Measurements from ENCODE around the gene ARHGAP30.
A peak's percentile ranks its signal among the peaks of the same experiment; 100 is the strongest.

Gene ARHGAP30

GRCh38 chr1:160999376-160999775 lies 70.3 kb downstream of the ARHGAP30 start:
- Histone ChIP-seq H3F3A (ENCODE audit: low read depth) (no peaks in the 10 kb centered on the region), H2AFZ (ENCODE audit: low read length) (no peak overlapping the region), H3K36me3 (ENCODE audit: insufficient read depth, low read length) (peaks cover 31% of the 10 kb centered on the region; the same call in 1 of the 2 replicates), H3K9ac (ENCODE audit: low read depth, low read length, poor library complexity, severe bottlenecking) (no peak overlapping the region), H3K4me1 (ENCODE audit: insufficient read depth, low read length, poor library complexity, severe bottlenecking) (peaks cover 3% of the 10 kb centered on the region), H3K4me3 (ENCODE audit: low read length, poor library complexity, severe bottlenecking) (no peak overlapping the region), H3K4me2 (ENCODE audit: low read depth, low read length, poor library complexity, severe bottlenecking) (no peak overlapping the region), H3K27me3 (ENCODE audit: insufficient read depth, low read length, poor library complexity, severe bottlenecking) (no peaks in the 10 kb centered on the region), H4K20me1 (ENCODE audit: insufficient read depth, low read length, poor library complexity, severe bottlenecking) (no peaks in the 10 kb centered on the region), H3K9me2 (replicated peaks; ENCODE audit: low read depth, low read length) (no peaks in the 10 kb centered on the region), H3K9me3 (ENCODE audit: insufficient read depth, low read depth, low read length) (no peaks in the 10 kb centered on the region), H3K79me2 (ENCODE audit: insufficient read depth, low read length) (no peaks in the 10 kb centered on the region)
- no peak for TF ChIP-seq EZH2phosphoT487 (IDR thresholded peaks at IDR 0.05; ENCODE audit: borderline replicate concordance)
- TF ChIP-seq, protein P1, sequence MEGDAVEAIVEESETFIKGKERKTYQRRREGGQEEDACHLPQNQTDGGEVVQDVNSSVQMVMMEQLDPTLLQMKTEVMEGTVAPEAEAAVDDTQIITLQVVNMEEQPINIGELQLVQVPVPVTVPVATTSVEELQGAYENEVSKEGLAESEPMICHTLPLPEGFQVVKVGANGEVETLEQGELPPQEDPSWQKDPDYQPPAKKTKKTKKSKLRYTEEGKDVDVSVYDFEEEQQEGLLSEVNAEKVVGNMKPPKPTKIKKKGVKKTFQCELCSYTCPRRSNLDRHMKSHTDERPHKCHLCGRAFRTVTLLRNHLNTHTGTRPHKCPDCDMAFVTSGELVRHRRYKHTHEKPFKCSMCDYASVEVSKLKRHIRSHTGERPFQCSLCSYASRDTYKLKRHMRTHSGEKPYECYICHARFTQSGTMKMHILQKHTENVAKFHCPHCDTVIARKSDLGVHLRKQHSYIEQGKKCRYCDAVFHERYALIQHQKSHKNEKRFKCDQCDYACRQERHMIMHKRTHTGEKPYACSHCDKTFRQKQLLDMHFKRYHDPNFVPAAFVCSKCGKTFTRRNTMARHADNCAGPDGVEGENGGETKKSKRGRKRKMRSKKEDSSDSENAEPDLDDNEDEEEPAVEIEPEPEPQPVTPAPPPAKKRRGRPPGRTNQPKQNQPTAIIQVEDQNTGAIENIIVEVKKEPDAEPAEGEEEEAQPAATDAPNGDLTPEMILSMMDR (conservative IDR thresholded peaks at IDR 0.05; ENCODE audit: low read length), result no peak; the same call in 1 of the 2 replicates

- Histone ChIP-seq H3K27me3 (ENCODE audit: insufficient read depth, low read length, poor library complexity, severe bottlenecking) (no peaks in the 10 kb centered on the region), H3K9ac (ENCODE audit: low read depth, low read length, poor library complexity, severe bottlenecking) (no peak overlapping the region), H3K9me2 (replicated peaks; ENCODE audit: low read depth, low read length) (no peaks in the 10 kb centered on the region), H3K9me3 (ENCODE audit: insufficient read depth, low read depth, low read length) (no peaks in the 10 kb centered on the region), H3K4me1 (ENCODE audit: insufficient read depth, low read length, poor library complexity, severe bottlenecking) (peaks cover 3% of the 10 kb centered on the region), H4K20me1 (ENCODE audit: insufficient read depth, low read length, poor library complexity, severe bottlenecking) (no peaks in the 10 kb centered on the region), H3K79me2 (ENCODE audit: insufficient read depth, low read length) (no peaks in the 10 kb centered on the region), H3F3A (ENCODE audit: low read depth) (no peaks in the 10 kb centered on the region), H2AFZ (ENCODE audit: low read length) (peak overlapping the region; percentile 5; the same call in 1 of the 2 replicates), H3K4me3 (ENCODE audit: low read length, poor library complexity, severe bottlenecking) (no peak overlapping the region), H3K36me3 (ENCODE audit: insufficient read depth, low read length) (peaks cover 31% of the 10 kb centered on the region; the same call in 1 of the 2 replicates), H3K4me2 (ENCODE audit: low read depth, low read length, poor library complexity, severe bottlenecking) (no peak overlapping the region)
- no peak for TF ChIP-seq EZH2phosphoT487 (IDR thresholded peaks at IDR 0.05; ENCODE audit: borderline replicate concordance)
- TF ChIP-seq, protein P1 (conservative IDR thresholded peaks at IDR 0.05; ENCODE audit: low read length), result peak; percentile 82
Measured at GRCh38 chr1:160997323-160998038, 72.2 kb downstream of the ARHGAP30 start.

Data from Loucy (cell line).